GM23248 (cell line): ENCODE results near the gene YWHAQ.

Experiments used
- EZH2 ChIP-seq: fragments of 200-600 bp; sonication (generic); IDR thresholded peaks from 2 replicates; pipeline ENCODE4 v1.6.1; 2018; ENCODE audit warnings: antibody characterized with exemption, mild to moderate bottlenecking; ENCODE audit not compliant: insufficient read depth, poor library complexity, severe bottlenecking
- EZH2phosphoT487 ChIP-seq: fragments of 200-600 bp; sonication (generic); IDR thresholded peaks from 2 replicates; pipeline ENCODE4 v1.6.1; 2018; ENCODE audit warnings: antibody characterized with exemption, moderate library complexity, mild to moderate bottlenecking, low read depth; ENCODE audit not compliant: insufficient read depth

- no peak for TF ChIP-seq EZH2
- no peak for TF ChIP-seq EZH2phosphoT487
These were observed 21.5 kb upstream of the YWHAQ start for GRCh38 chr2:9652267-9652666.
